ENCODE measurements around the gene UBE2C.

DNA sequence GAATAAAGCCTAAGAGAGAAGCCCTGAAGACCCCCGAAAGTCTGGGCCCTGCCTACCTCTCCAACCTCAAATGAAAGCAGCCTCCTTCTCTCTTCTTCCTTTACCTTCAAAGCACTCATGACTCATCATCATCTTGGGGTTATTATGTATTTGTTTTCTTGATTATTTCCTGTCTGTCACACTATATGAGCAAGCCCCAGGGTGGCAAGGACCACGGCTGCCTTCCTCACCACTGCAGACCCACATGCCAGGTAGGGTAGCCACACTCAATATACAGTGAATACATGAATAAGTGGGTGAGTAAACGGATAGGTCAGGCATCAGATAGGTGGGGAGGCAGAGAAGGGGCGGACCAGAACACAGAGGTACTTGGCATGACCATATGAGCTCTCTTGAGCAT lies 29.6 kb upstream of the UBE2C start:
- no peak for TF ChIP-seq POLR2A (IDR thresholded peaks at IDR 0.05; ENCODE audit: low read length)
- no peak for TF ChIP-seq GATA1 (IDR thresholded peaks at IDR 0.05; ENCODE audit: low read depth, low read length)
